ENCODE results near the gene NUCB2. TPM values are rescaled to one million over a fixed set of nuclear protein-coding genes. Genes with fewer than 3 reads are reported as not detected.

Gene NUCB2
- total RNA-seq, 2 experiments from 2014 or later, result 187 to 210 TPM

DNA sequence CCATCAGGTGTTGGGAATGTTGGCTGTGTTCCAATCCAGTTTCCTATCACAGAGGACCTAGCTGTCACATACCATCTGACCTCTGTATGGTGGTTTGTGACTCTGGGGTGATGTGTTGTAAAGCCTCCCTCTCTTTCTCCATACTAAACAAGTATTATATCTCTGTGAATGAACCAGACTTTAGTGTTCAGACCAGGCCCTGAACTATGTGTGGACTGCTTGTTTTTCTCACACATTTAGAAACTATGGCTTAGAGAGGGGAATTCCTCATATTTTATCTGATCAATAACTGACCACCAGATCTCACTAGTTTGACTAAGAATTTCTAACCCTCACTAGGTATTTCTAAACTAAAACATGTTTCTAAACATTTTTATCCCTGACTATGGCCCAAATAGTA is 92.6 kb downstream of the NUCB2 start:
- Mint-ChIP-seq H3K27ac (no peak overlapping the region), H3K36me3 (ENCODE audit: low read depth) (peaks cover 49% of the 10 kb centered on the region), H3K4me3 (no peak overlapping the region), H3K9me3 (ENCODE audit: insufficient read depth) (peaks cover 38% of the 10 kb centered on the region), H3K27me3 (ENCODE audit: low read depth) (no peaks in the 10 kb centered on the region), H3K4me1 (ENCODE audit: low read depth) (peaks cover 12% of the 10 kb centered on the region)
- ChIA-PET CTCF (interaction anchor here (0.7 kb wide), 1 partner anchor 139 kb away, joined by 3 read pairs; no protein-coding TSS in a partner anchor), POLR2A (no interaction called here)
- DNase-seq, result no peak
- no peak for ATAC-seq

- Mint-ChIP-seq H3K27me3 (ENCODE audit: low read depth) (no peaks in the 10 kb centered on the region), H3K27ac (no peak overlapping the region), H3K9me3 (ENCODE audit: insufficient read depth) (peaks cover 41% of the 10 kb centered on the region), H3K4me3 (no peak overlapping the region), H3K4me1 (ENCODE audit: low read depth) (peaks cover 12% of the 10 kb centered on the region), H3K36me3 (ENCODE audit: low read depth) (peaks cover 49% of the 10 kb centered on the region)
- CTCF ChIA-PET, result no interaction called here
- ATAC-seq, result no peak
- DNase-seq, result no peak
- POLR2A ChIA-PET, result no interaction called here
These were observed 93.2 kb downstream of the NUCB2 start for GRCh38 chr11:17369684-17370243.

DNA sequence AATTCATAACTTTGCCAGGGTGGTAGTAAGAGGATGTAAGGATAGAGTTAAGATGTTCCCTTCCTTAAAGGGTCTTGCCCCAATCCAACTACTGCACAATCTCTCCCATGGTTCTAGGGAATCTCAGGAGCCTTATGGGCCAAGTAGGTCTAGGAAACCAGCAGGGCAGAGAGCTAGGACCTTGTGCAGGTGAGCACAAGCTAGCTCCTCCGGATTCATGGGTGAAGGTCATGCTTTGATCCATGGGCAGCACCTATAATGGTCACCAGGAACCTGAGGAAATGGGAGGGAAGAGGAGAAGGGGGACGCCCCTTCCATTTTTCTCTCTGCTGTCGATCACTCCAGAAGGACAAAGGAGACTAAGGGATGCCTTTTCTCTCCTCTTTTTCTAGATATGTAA is 95.1 kb downstream of the NUCB2 start:
- Mint-ChIP-seq H3K4me1 (ENCODE audit: low read depth) (peaks cover 12% of the 10 kb centered on the region), H3K9me3 (ENCODE audit: insufficient read depth) (peaks cover 41% of the 10 kb centered on the region), H3K27me3 (ENCODE audit: low read depth) (no peaks in the 10 kb centered on the region), H3K36me3 (ENCODE audit: low read depth) (peaks cover 49% of the 10 kb centered on the region), H3K27ac (no peak overlapping the region), H3K4me3 (no peak overlapping the region)
- DNase-seq, result no peak
- no peak for ATAC-seq
- CTCF ChIA-PET, result interaction anchor here (1.3 kb wide), 1 partner anchor 12 kb away, joined by 4 read pairs; no protein-coding TSS in a partner anchor
- POLR2A ChIA-PET, result interaction anchor here (0.6 kb wide), 1 partner anchor 142 kb away, joined by 3 read pairs; no protein-coding TSS in a partner anchor

GRCh38 chr11:17375547-17375946 is 99.0 kb downstream of the NUCB2 start:
- Mint-ChIP-seq H3K36me3 (ENCODE audit: low read depth) (peaks cover 24% of the 10 kb centered on the region), H3K4me1 (ENCODE audit: low read depth) (no peaks in the 10 kb centered on the region), H3K27me3 (ENCODE audit: low read depth) (no peaks in the 10 kb centered on the region), H3K9me3 (ENCODE audit: insufficient read depth) (peaks cover 26% of the 10 kb centered on the region), H3K27ac (no peak overlapping the region), H3K4me3 (no peak overlapping the region)
- ATAC-seq (no peak), DNase-seq (no peak)
- CTCF ChIA-PET, result interaction anchor here (2.2 kb wide), 1 partner anchor 8 kb away, joined by 12 read pairs; no protein-coding TSS in a partner anchor
- POLR2A ChIA-PET, result no interaction called here

DNA sequence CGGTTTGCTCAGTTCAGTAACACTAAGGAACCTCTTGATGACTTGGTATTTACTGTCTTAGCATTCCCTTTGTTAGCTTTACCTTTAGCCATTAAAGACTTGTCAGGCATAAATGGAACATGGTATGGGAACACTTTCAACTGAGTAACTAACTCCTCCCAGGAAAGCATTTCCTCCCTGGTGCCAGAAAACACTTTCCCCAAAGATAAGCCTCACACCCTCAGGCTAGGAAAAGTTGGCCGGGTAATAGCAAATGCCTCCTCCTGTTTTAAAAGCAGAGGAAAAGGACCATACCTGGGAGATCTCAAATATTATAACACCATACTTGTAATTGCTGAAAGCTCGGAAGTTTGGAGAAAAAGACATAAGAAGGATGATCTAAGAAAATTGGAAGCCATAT is 100.0 kb downstream of the NUCB2 start:
- CTCF ChIA-PET, result no interaction called here
- POLR2A ChIA-PET, result no interaction called here
- no peak for ATAC-seq
- Mint-ChIP-seq H3K36me3 (ENCODE audit: low read depth) (peaks cover 15% of the 10 kb centered on the region), H3K9me3 (ENCODE audit: insufficient read depth) (peaks cover 19% of the 10 kb centered on the region), H3K27me3 (ENCODE audit: low read depth) (no peaks in the 10 kb centered on the region), H3K4me3 (no peak overlapping the region), H3K4me1 (ENCODE audit: low read depth) (no peaks in the 10 kb centered on the region), H3K27ac (no peak overlapping the region)
- DNase-seq, result no peak

GRCh38 chr11:17378655-17379054 is 102.1 kb downstream of the NUCB2 start:
- Mint-ChIP-seq H3K9me3 (ENCODE audit: insufficient read depth) (peaks cover 3% of the 10 kb centered on the region), H3K4me3 (no peak overlapping the region), H3K4me1 (ENCODE audit: low read depth) (no peaks in the 10 kb centered on the region), H3K36me3 (ENCODE audit: low read depth) (no peaks in the 10 kb centered on the region), H3K27me3 (ENCODE audit: low read depth) (no peaks in the 10 kb centered on the region), H3K27ac (no peak overlapping the region)
- CTCF ChIA-PET, result interaction anchor here (1.1 to 2.9 kb wide), 3 partner anchors 10 to 150 kb away, joined by 3 to 8 read pairs (median 4); partner anchors contain the start of gene KCNJ11
- DNase-seq, result no peak
- no peak for ATAC-seq
- POLR2A ChIA-PET, result no interaction called here

DNA sequence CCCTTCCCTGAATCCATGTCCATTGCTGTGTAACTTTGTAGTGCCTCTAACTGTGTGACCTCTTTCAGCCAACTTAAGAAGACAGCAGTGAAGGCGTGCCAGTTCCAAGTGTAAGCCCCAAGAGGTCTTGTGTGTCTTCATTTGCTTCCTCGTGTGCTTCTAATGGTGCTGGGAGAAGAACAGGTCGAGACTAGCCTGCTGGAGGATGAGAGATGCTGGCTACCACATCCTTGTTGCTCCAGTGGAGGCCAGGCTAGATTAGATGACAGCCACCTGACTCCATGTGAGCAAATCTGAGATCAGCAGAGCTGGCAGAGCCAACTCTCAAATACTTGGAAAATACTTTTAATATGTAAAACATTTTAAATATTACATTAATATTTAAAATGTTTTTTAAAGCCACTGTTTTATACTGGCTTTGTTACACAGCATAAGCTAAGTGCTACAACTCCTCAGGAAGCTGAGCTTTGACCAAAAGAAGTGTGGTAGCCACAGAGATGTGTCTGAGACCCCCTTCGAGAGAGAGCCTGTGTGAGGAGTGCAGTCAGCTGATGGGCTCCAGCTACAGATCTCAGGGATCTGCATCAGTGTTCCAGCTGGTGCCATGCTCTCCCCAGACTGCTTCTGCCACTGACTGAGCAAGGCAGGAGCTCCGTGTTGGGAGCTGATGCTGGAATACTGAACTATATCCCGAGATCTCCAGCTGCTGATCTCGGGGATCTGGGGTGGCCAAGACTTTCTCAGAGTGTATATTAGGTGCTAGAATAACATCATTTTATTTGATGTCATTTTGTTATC is 103.0 kb downstream of the NUCB2 start:
- H3K9me3 Mint-ChIP-seq (ENCODE audit: insufficient read depth), result no peaks in the 10 kb centered on the region
- no peaks in the 10 kb centered on the region for H3K4me1 Mint-ChIP-seq (ENCODE audit: low read depth)
- no peak overlapping the region for H3K4me3 Mint-ChIP-seq
- H3K36me3 Mint-ChIP-seq (ENCODE audit: low read depth), result no peaks in the 10 kb centered on the region
- POLR2A ChIA-PET, result no interaction called here
- no peak for ATAC-seq
- CTCF ChIA-PET, result interaction anchor here (1.1 to 2.9 kb wide), 3 partner anchors 9 to 149 kb away, joined by 3 to 8 read pairs (median 4); partner anchors contain the start of gene KCNJ11
- H3K27ac Mint-ChIP-seq, result no peak overlapping the region
- no peak for DNase-seq
- H3K27me3 Mint-ChIP-seq (ENCODE audit: low read depth), result no peaks in the 10 kb centered on the region

DNA sequence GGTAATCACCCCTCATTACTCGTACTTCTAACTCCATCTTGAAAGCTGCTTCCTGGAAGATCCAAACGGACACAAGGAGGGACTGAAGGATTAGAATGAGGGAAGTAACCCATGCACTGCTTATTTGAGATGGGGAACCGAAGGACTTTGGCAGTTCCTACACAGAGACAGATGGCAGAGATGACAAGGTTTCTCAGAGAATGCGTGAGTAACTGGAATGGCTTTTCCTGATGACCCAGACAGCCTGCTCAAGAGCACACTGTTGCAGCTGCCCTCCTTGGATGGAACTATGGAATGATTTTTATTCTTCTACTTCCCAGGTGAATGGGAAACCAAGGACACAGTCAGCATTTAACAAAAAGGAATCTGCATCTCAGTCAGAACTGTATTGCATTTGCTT is 104.6 kb downstream of the NUCB2 start:
- Mint-ChIP-seq H3K4me3 (no peak overlapping the region), H3K27me3 (ENCODE audit: low read depth) (no peaks in the 10 kb centered on the region), H3K36me3 (ENCODE audit: low read depth) (no peaks in the 10 kb centered on the region), H3K27ac (no peak overlapping the region), H3K9me3 (ENCODE audit: insufficient read depth) (no peaks in the 10 kb centered on the region), H3K4me1 (ENCODE audit: low read depth) (peaks cover under 1% of the 10 kb centered on the region)
- DNase-seq (no peak), ATAC-seq (no peak)
- ChIA-PET CTCF (interaction anchor here (2.2 to 5.0 kb wide), 3 partner anchors 125 to 151 kb away, joined by 16 to 101 read pairs (median 28); no protein-coding TSS in a partner anchor), POLR2A (no interaction called here)

Other genes starting within 250 kb of the NUCB2 start
- gene RPS13, start 199.1 kb upstream of the NUCB2 start, total RNA-seq, result 1,000 to 10,000 TPM in 1 of 2 experiments, 100 to 1,000 TPM in 1; 986 to 1,008 TPM
- 10 to 100 TPM; 21.5 to 24.9 TPM for gene PIK3C2A, start 68.8 kb upstream of the NUCB2 start, total RNA-seq
- 1 to 10 TPM; 1.5 to 1.9 TPM for gene NCR3LG1, start 75.1 kb downstream of the NUCB2 start, total RNA-seq
- 1 to 10 TPM; 4.2 to 5.7 TPM for gene KCNJ11, start 111.9 kb downstream of the NUCB2 start, total RNA-seq
- gene ABCC8, start 200.1 kb downstream of the NUCB2 start, total RNA-seq, result 1 to 10 TPM in 1 of 2 experiments, under 1 TPM in 1; 0.61 to 1.5 TPM